ENCODE data around the gene SYT17.

SYT17 gene

GRCh38 chr16:19223235-19224170, 55.5 kb downstream of the SYT17 start:
- peak; percentile 19 for DNase-seq

- DNase-seq, result no peak
These were observed 57.6 kb downstream of the SYT17 start for GRCh38 chr16:19225651-19226050.

GRCh38 chr16:19227643-19228042, 59.6 kb downstream of the SYT17 start:
- DNase-seq, result no peak

GRCh38 chr16:19228052-19228451, 60.0 kb downstream of the SYT17 start:
- DNase-seq, result no peak

- no peak for DNase-seq
These were observed 60.5 kb downstream of the SYT17 start for GRCh38 chr16:19228575-19228974.

- no peak for DNase-seq
These were observed 62.5 kb downstream of the SYT17 start for GRCh38 chr16:19230575-19230974.

- DNase-seq, result no peak
These were observed 63.8 kb downstream of the SYT17 start for GRCh38 chr16:19231881-19232280.

- no peak for DNase-seq
These were observed 64.9 kb downstream of the SYT17 start for GRCh38 chr16:19232988-19233387.

- DNase-seq, result no peak
These were observed 67.4 kb downstream of the SYT17 start for GRCh38 chr16:19235478-19235877.

GRCh38 chr16:19235886-19236285, 67.8 kb downstream of the SYT17 start:
- DNase-seq, result no peak

GRCh38 chr16:19236561-19237209, 68.6 kb downstream of the SYT17 start:
- no peak for DNase-seq

GRCh38 chr16:19238406-19238805, 70.4 kb downstream of the SYT17 start:
- no peak for DNase-seq

GRCh38 chr16:19239511-19240155, 71.6 kb downstream of the SYT17 start:
- no peak for DNase-seq

- no peak for DNase-seq
These were observed 72.5 kb downstream of the SYT17 start for GRCh38 chr16:19240494-19240893.

- DNase-seq, result no peak
These were observed 73.5 kb downstream of the SYT17 start for GRCh38 chr16:19241512-19241911.

- no peak for DNase-seq
These were observed 74.1 kb downstream of the SYT17 start for GRCh38 chr16:19242186-19242585.

- no peak for DNase-seq
These were observed 75.0 kb downstream of the SYT17 start for GRCh38 chr16:19242987-19243575.

GRCh38 chr16:19245326-19245925, 77.4 kb downstream of the SYT17 start:
- no peak for DNase-seq

- no peak for DNase-seq
These were observed 84.9 kb downstream of the SYT17 start for GRCh38 chr16:19252904-19253303.

- no peak for DNase-seq
These were observed 86.6 kb downstream of the SYT17 start for GRCh38 chr16:19254611-19255010.

GRCh38 chr16:19264123-19264673, 96.2 kb downstream of the SYT17 start:
- no peak for DNase-seq

- no peak for DNase-seq
These were observed 97.4 kb downstream of the SYT17 start for GRCh38 chr16:19265380-19265930.

Data from stimulated activated CD4-positive, alpha-beta T cell treated with anti-CD3 and anti-CD28 coated beads, Interleukin-4, amount 100 ng/mL, for 1 hour (primary cell).